HEK293 (cell line): ENCODE data around the gene SUPT5H.
A peak's percentile ranks its signal among the peaks of the same experiment; 100 is the strongest.

Experiments used
- GLIS1 ChIP-seq: fragments of 450-650 bp; formaldehyde crosslinking; IDR thresholded peaks from 2 replicates; pipeline ENCODE4 v1.5.1; 2016; ENCODE audit warnings: missing biosample characterization, missing genetic modification characterization
- MYNN ChIP-seq: fragments of 450-650 bp; formaldehyde crosslinking; IDR thresholded peaks from 2 replicates; pipeline ENCODE4 v1.5.1; 2016; ENCODE audit warnings: missing biosample characterization, missing genetic modification characterization, borderline replicate concordance
- PRDM1 ChIP-seq: fragments of 450-650 bp; formaldehyde crosslinking; IDR thresholded peaks from 2 replicates; pipeline ENCODE4; 2016; ENCODE audit warnings: missing biosample characterization, missing genetic modification characterization
- TRIM28 ChIP-seq: IDR thresholded peaks from 2 replicates; pipeline ENCODE4 v1.6.1; 2011; ENCODE audit warnings: low read length, control low read depth, borderline replicate concordance
- ZFP3 ChIP-seq: fragments of 450-650 bp; formaldehyde crosslinking; IDR thresholded peaks from 2 replicates; pipeline ENCODE4 v1.5.1; 2016; ENCODE audit warnings: low read depth, missing biosample characterization, missing genetic modification characterization
- ZNF112 ChIP-seq: fragments of 450-650 bp; formaldehyde crosslinking; IDR thresholded peaks from 2 replicates; pipeline ENCODE4 v1.5.0; 2017; ENCODE audit warnings: missing biosample characterization, missing genetic modification characterization
- ZNF169 ChIP-seq: fragments of 450-650 bp; formaldehyde crosslinking; IDR thresholded peaks from 2 replicates; pipeline ENCODE4 v1.5.1; 2016; ENCODE audit warnings: missing biosample characterization, missing genetic modification characterization
- ZNF211 ChIP-seq: fragments of 450-650 bp; formaldehyde crosslinking; IDR thresholded peaks from 2 replicates; pipeline ENCODE4 v1.5.1; 2016; ENCODE audit warnings: low read depth, missing biosample characterization, missing genetic modification characterization
- ZNF311 ChIP-seq: fragments of 450-650 bp; formaldehyde crosslinking; IDR thresholded peaks from 2 replicates; pipeline ENCODE4 v1.5.1; 2017; ENCODE audit warnings: missing biosample characterization, missing genetic modification characterization, borderline replicate concordance
- ZNF335 ChIP-seq: fragments of 450-650 bp; formaldehyde crosslinking; conservative IDR thresholded peaks from 2 replicates; pipeline ENCODE4 v1.5.1; 2016; ENCODE audit warnings: missing biosample characterization, missing genetic modification characterization
- ZNF354C ChIP-seq: fragments of 450-650 bp; formaldehyde crosslinking; IDR thresholded peaks from 2 replicates; pipeline ENCODE4 v1.5.1; 2016; ENCODE audit warnings: missing biosample characterization, missing genetic modification characterization, low read depth, borderline replicate concordance
- ZNF404 ChIP-seq: fragments of 450-650 bp; formaldehyde crosslinking; IDR thresholded peaks from 2 replicates; pipeline ENCODE4 v1.5.1; 2017; ENCODE audit warnings: missing biosample characterization, missing genetic modification characterization
- ZNF48 ChIP-seq: fragments of 450-650 bp; formaldehyde crosslinking; IDR thresholded peaks from 2 replicates; pipeline ENCODE4 v1.5.1; 2016; ENCODE audit warnings: missing biosample characterization, missing genetic modification characterization
- ZNF501 ChIP-seq: fragments of 450-650 bp; formaldehyde crosslinking; IDR thresholded peaks from 2 replicates; pipeline ENCODE4 v1.5.1; 2016; ENCODE audit warnings: missing biosample characterization, missing genetic modification characterization
- ZNF707 ChIP-seq: fragments of 450-650 bp; formaldehyde crosslinking; IDR thresholded peaks from 2 replicates; pipeline ENCODE4 v1.5.1; 2016; ENCODE audit warnings: missing biosample characterization, missing genetic modification characterization
- ZNF747 ChIP-seq: fragments of 450-650 bp; formaldehyde crosslinking; IDR thresholded peaks from 2 replicates; pipeline ENCODE4 v1.5.1; 2016; ENCODE audit warnings: missing biosample characterization, missing genetic modification characterization
- ZNF791 ChIP-seq: fragments of 450-650 bp; formaldehyde crosslinking; IDR thresholded peaks from 2 replicates; pipeline ENCODE4 v1.5.1; 2016; ENCODE audit warnings: missing biosample characterization, missing genetic modification characterization
- ZNF830 ChIP-seq: fragments of 450-650 bp; IDR thresholded peaks from 2 replicates; pipeline ENCODE4 v1.5.0; 2018; ENCODE audit warnings: missing biosample characterization, missing genetic modification characterization, low read depth, mild to moderate bottlenecking, moderate library complexity
- TF ChIP-seq, protein P1 (sequence below): fragments of 450-650 bp; formaldehyde crosslinking; IDR thresholded peaks from 2 replicates; pipeline ENCODE4 v1.5.1; 2016; ENCODE audit warnings: missing biosample characterization, missing genetic modification characterization, borderline replicate concordance
- TF ChIP-seq, protein P2 (sequence below): fragments of 450-650 bp; formaldehyde crosslinking; IDR thresholded peaks from 2 replicates; pipeline ENCODE4 v1.5.1; 2016; ENCODE audit warnings: missing biosample characterization, missing genetic modification characterization, borderline replicate concordance
- TF ChIP-seq, protein P3 (sequence below): fragments of 450-650 bp; formaldehyde crosslinking; IDR thresholded peaks from 2 replicates; pipeline ENCODE4 v1.5.0; 2017; ENCODE audit warnings: missing biosample characterization, missing genetic modification characterization, borderline replicate concordance
- TF ChIP-seq, protein P4 (sequence below): fragments of 450-650 bp; formaldehyde crosslinking; IDR thresholded peaks from 2 replicates; pipeline ENCODE4 v1.5.1; 2017; ENCODE audit warnings: missing biosample characterization, missing genetic modification characterization
- TF ChIP-seq, protein P5 (sequence below): fragments of 450-650 bp; formaldehyde crosslinking; IDR thresholded peaks from 2 replicates; pipeline ENCODE4 v1.5.1; 2017; ENCODE audit warnings: missing biosample characterization, missing genetic modification characterization
- TF ChIP-seq, protein P6 (sequence below): fragments of 450-650 bp; formaldehyde crosslinking; IDR thresholded peaks from 2 replicates; pipeline ENCODE4 v1.5.1; 2016; ENCODE audit warnings: missing biosample characterization, missing genetic modification characterization

SUPT5H gene

DNA sequence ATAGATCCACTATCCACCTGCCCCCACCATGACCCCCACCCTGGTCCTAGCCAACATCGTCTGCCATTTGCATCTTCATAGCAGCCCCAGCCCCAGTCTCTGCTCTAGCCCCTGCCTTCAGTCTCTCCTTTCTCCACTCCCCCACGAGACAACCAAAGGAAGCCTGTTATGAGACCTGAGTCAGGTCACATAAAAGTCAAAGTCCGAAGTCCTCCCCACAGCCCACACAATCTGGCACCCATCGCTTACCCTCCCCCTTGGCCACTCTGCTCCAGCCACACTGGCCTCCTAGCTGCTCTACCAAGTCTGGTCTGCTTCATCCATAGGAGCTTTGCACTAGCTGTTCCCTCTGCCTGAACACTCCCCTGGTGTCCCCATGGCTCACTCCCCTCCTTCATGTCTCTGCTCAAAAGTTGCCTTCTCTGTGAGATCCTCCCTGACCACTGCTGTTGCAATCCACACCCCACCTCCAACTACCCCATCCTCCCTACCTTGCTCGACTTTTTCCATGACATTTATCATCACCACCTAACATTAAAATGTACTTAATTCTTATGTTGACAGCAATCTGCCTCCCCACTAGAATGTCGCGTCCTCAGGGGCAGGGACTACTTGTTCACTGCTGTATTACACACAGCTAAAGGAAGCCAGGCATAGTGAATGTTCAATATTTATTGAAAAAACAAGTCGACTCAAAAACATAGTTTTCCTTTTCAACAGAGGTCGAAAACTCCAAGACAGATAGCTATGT is 34.1 kb upstream of the SUPT5H start (continued):
- TF ChIP-seq ZNF830 (tag by site-specific recombination) (no peak), ZNF501 (tag by site-specific recombination) (no peak), ZNF112 (tag by site-specific recombination) (no peak), ZNF335 (tag by site-specific recombination) (peak; percentile 89), GLIS1 (tag by site-specific recombination) (no peak), ZFP3 (no peak), ZNF211 (tag by site-specific recombination) (no peak), ZNF747 (tag by site-specific recombination) (no peak), ZNF707 (tag by site-specific recombination) (no peak), TRIM28 (no peak), ZNF791 (tag by site-specific recombination) (no peak), PRDM1 (peak; percentile 9; the same call in 1 of the 2 replicates), ZNF354C (tag by site-specific recombination) (no peak), ZNF169 (tag by site-specific recombination) (no peak; the same call in 1 of the 2 replicates), ZNF48 (tag by site-specific recombination) (no peak), ZNF404 (no peak), MYNN (tag by site-specific recombination) (no peak), ZNF311 (tag by site-specific recombination) (no peak; the same call in 1 of the 2 replicates)
- TF ChIP-seq, protein P1, sequence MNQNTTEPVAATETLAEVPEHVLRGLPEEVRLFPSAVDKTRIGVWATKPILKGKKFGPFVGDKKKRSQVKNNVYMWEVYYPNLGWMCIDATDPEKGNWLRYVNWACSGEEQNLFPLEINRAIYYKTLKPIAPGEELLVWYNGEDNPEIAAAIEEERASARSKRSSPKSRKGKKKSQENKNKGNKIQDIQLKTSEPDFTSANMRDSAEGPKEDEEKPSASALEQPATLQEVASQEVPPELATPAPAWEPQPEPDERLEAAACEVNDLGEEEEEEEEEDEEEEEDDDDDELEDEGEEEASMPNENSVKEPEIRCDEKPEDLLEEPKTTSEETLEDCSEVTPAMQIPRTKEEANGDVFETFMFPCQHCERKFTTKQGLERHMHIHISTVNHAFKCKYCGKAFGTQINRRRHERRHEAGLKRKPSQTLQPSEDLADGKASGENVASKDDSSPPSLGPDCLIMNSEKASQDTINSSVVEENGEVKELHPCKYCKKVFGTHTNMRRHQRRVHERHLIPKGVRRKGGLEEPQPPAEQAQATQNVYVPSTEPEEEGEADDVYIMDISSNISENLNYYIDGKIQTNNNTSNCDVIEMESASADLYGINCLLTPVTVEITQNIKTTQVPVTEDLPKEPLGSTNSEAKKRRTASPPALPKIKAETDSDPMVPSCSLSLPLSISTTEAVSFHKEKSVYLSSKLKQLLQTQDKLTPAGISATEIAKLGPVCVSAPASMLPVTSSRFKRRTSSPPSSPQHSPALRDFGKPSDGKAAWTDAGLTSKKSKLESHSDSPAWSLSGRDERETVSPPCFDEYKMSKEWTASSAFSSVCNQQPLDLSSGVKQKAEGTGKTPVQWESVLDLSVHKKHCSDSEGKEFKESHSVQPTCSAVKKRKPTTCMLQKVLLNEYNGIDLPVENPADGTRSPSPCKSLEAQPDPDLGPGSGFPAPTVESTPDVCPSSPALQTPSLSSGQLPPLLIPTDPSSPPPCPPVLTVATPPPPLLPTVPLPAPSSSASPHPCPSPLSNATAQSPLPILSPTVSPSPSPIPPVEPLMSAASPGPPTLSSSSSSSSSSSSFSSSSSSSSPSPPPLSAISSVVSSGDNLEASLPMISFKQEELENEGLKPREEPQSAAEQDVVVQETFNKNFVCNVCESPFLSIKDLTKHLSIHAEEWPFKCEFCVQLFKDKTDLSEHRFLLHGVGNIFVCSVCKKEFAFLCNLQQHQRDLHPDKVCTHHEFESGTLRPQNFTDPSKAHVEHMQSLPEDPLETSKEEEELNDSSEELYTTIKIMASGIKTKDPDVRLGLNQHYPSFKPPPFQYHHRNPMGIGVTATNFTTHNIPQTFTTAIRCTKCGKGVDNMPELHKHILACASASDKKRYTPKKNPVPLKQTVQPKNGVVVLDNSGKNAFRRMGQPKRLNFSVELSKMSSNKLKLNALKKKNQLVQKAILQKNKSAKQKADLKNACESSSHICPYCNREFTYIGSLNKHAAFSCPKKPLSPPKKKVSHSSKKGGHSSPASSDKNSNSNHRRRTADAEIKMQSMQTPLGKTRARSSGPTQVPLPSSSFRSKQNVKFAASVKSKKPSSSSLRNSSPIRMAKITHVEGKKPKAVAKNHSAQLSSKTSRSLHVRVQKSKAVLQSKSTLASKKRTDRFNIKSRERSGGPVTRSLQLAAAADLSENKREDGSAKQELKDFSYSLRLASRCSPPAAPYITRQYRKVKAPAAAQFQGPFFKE (tag by site-specific recombination): 0 out of 2 replicates have a peak, but pooled peaks have one; percentile 31
- TF ChIP-seq, protein P2, sequence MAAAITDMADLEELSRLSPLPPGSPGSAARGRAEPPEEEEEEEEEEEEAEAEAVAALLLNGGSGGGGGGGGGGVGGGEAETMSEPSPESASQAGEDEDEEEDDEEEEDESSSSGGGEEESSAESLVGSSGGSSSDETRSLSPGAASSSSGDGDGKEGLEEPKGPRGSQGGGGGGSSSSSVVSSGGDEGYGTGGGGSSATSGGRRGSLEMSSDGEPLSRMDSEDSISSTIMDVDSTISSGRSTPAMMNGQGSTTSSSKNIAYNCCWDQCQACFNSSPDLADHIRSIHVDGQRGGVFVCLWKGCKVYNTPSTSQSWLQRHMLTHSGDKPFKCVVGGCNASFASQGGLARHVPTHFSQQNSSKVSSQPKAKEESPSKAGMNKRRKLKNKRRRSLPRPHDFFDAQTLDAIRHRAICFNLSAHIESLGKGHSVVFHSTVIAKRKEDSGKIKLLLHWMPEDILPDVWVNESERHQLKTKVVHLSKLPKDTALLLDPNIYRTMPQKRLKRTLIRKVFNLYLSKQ: no peak
- TF ChIP-seq, protein P3, sequence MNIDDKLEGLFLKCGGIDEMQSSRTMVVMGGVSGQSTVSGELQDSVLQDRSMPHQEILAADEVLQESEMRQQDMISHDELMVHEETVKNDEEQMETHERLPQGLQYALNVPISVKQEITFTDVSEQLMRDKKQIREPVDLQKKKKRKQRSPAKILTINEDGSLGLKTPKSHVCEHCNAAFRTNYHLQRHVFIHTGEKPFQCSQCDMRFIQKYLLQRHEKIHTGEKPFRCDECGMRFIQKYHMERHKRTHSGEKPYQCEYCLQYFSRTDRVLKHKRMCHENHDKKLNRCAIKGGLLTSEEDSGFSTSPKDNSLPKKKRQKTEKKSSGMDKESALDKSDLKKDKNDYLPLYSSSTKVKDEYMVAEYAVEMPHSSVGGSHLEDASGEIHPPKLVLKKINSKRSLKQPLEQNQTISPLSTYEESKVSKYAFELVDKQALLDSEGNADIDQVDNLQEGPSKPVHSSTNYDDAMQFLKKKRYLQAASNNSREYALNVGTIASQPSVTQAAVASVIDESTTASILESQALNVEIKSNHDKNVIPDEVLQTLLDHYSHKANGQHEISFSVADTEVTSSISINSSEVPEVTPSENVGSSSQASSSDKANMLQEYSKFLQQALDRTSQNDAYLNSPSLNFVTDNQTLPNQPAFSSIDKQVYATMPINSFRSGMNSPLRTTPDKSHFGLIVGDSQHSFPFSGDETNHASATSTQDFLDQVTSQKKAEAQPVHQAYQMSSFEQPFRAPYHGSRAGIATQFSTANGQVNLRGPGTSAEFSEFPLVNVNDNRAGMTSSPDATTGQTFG (tag by site-specific recombination): peak; percentile 76; the same call in 1 of the 2 replicates
- TF ChIP-seq, protein P4, sequence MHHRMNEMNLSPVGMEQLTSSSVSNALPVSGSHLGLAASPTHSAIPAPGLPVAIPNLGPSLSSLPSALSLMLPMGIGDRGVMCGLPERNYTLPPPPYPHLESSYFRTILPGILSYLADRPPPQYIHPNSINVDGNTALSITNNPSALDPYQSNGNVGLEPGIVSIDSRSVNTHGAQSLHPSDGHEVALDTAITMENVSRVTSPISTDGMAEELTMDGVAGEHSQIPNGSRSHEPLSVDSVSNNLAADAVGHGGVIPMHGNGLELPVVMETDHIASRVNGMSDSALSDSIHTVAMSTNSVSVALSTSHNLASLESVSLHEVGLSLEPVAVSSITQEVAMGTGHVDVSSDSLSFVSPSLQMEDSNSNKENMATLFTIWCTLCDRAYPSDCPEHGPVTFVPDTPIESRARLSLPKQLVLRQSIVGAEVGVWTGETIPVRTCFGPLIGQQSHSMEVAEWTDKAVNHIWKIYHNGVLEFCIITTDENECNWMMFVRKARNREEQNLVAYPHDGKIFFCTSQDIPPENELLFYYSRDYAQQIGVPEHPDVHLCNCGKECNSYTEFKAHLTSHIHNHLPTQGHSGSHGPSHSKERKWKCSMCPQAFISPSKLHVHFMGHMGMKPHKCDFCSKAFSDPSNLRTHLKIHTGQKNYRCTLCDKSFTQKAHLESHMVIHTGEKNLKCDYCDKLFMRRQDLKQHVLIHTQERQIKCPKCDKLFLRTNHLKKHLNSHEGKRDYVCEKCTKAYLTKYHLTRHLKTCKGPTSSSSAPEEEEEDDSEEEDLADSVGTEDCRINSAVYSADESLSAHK: no peak
- TF ChIP-seq, protein P5, sequence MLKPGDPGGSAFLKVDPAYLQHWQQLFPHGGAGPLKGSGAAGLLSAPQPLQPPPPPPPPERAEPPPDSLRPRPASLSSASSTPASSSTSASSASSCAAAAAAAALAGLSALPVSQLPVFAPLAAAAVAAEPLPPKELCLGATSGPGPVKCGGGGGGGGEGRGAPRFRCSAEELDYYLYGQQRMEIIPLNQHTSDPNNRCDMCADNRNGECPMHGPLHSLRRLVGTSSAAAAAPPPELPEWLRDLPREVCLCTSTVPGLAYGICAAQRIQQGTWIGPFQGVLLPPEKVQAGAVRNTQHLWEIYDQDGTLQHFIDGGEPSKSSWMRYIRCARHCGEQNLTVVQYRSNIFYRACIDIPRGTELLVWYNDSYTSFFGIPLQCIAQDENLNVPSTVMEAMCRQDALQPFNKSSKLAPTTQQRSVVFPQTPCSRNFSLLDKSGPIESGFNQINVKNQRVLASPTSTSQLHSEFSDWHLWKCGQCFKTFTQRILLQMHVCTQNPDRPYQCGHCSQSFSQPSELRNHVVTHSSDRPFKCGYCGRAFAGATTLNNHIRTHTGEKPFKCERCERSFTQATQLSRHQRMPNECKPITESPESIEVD: no peak
- TF ChIP-seq, protein P6, sequence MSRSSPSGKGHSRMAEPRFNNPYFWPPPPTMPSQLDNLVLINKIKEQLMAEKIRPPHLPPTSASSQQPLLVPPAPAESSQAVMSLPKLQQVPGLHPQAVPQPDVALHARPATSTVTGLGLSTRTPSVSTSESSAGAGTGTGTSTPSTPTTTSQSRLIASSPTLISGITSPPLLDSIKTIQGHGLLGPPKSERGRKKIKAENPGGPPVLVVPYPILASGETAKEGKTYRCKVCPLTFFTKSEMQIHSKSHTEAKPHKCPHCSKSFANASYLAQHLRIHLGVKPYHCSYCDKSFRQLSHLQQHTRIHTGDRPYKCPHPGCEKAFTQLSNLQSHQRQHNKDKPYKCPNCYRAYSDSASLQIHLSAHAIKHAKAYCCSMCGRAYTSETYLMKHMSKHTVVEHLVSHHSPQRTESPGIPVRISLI (tag by site-specific recombination): no peak
